K562 (cell line): ENCODE measurements around the gene ST6GALNAC3. TPM values are rescaled to one million over a fixed set of nuclear protein-coding genes. Genes with fewer than 3 reads are reported as not detected.

Experiments
- ATAC-seq: fragments of 200-7000 bp; cut with Tn5 transposase; 3 replicates; pipeline ENCODE4 v1.9.1; 2020; ENCODE audit warnings: moderate library complexity
- BruUV-seq: library from RNA; stranded (reverse); fragments of 400-500 nt; replicated peaks from 2 replicates; lab custom pipeline; 2021; lab: Mats Ljungman, UMichigan
- CTCF ChIA-PET: fragments of 300-600 bp; formaldehyde crosslinking; extraction: SDS; loops from one replicate; lab custom pipeline; 2021; ENCODE audit warnings: low intra/inter-chr PET ratio; lab: Yijun Ruan, JAX
- POLR2A ChIA-PET: fragments of 300-600, 350-650 bp; sonication (Branson Sonifier 250); formaldehyde crosslinking; extraction: SDS; loops from one replicate; lab custom pipeline; 2021; ENCODE audit warnings: antibody characterized with exemption, inconsistent platforms; lab: Yijun Ruan, JAX
- DNase-seq, 4 experiments: peaks; one replicate each; pipeline versions ENCODE4 v3.0.0 to v3.0.0-alpha.2; 2011 to 2018; ENCODE audit warnings: low spot score in 3 of 4, mixed read lengths in 3 of 4; ENCODE audit errors: extremely low read depth in 1 of 4
- FAIRE-seq: peaks from 2 replicates; lab custom pipeline; 2011; peaks lifted over from hg19 to GRCh38; lab: Jason Lieb, UNC
- H2AFZ ChIP-seq: 2 replicates; pipeline ENCODE4 v1.6.0; 2011; ENCODE audit warnings: low read depth, low read length, control low read depth, inconsistent platforms
- H3K27ac ChIP-seq: fragments of 200-600 bp; 3 replicates; pipeline ENCODE4 v1.8.0; 2011; ENCODE audit warnings: low read depth, mild to moderate bottlenecking, control low read depth, inconsistent platforms, low read length, moderate library complexity, mixed read lengths; ENCODE audit errors: extremely low read depth
- H3K27me3 ChIP-seq, 2 experiments: fragments of 300-600 bp in 1 of 2; 2 replicates in 1 of 2; 3 replicates in 1 of 2; pipeline versions ENCODE4 v1.6.0 to v1.8.0; 2011; ENCODE audit warnings: inconsistent platforms in 2 of 2, low read length in 2 of 2, mild to moderate bottlenecking in 1 of 2, mixed read lengths in 1 of 2, moderate library complexity in 1 of 2; ENCODE audit not compliant: control insufficient read depth in 2 of 2, insufficient read depth in 2 of 2
- H3K36me3 ChIP-seq: fragments of 300-600 bp; 3 replicates; pipeline ENCODE4 v1.8.0; 2011; ENCODE audit warnings: mild to moderate bottlenecking, low read length, inconsistent platforms; ENCODE audit not compliant: control insufficient read depth, insufficient read depth
- H3K4me1 ChIP-seq, 2 experiments: fragments of 200-600 bp in 1 of 2; replicated peaks in 1 of 2; 2 replicates in 1 of 2; 3 replicates in 1 of 2; pipeline versions ENCODE4 v1.5.1 to v1.8.0; 2011; ENCODE audit warnings: inconsistent platforms in 2 of 2, low read length in 2 of 2, mild to moderate bottlenecking in 1 of 2, mixed read lengths in 1 of 2, moderate library complexity in 1 of 2; ENCODE audit not compliant: control insufficient read depth in 2 of 2, insufficient read depth in 2 of 2
- H3K4me2 ChIP-seq: 2 replicates; pipeline ENCODE4 v1.6.1; 2011; ENCODE audit warnings: low read length, control low read depth, inconsistent platforms, mixed read lengths; ENCODE audit not compliant: insufficient read depth
- H3K4me3 ChIP-seq: fragments of 200-600 bp; sonication (generic), shearing (Covaris generic); 2 replicates; pipeline ENCODE4 v1.5.1; 2016; ENCODE audit warnings: control low read depth, inconsistent platforms
- H3K79me2 ChIP-seq: fragments of 200-600 bp; 3 replicates; pipeline ENCODE4 v1.8.0; 2011; ENCODE audit warnings: low read length, inconsistent platforms; ENCODE audit not compliant: control insufficient read depth, insufficient read depth
- H3K9ac ChIP-seq, 2 experiments: 2 replicates each; pipeline versions ENCODE4 v1.6.0 to v1.6.1; 2011; ENCODE audit warnings: low read depth in 2 of 2, low read length in 2 of 2, control low read depth in 1 of 2, inconsistent platforms in 1 of 2, mild to moderate bottlenecking in 1 of 2, mixed read lengths in 1 of 2; ENCODE audit not compliant: insufficient read depth in 1 of 2
- H3K9me1 ChIP-seq: one replicate; pipeline ENCODE4 v1.6.0; 2011; ENCODE audit warnings: inconsistent platforms, mild to moderate bottlenecking, low read length, moderate library complexity; ENCODE audit not compliant: control insufficient read depth, insufficient read depth
- H3K9me3 ChIP-seq: replicated peaks from 2 replicates; pipeline ENCODE4 v1.5.1; 2011; ENCODE audit warnings: low read depth, low read length, inconsistent platforms; ENCODE audit not compliant: control insufficient read depth, insufficient read depth
- H4K20me1 ChIP-seq: replicated peaks from 2 replicates; pipeline ENCODE4 v1.6.1; 2011; ENCODE audit warnings: low read length, inconsistent platforms, mixed read lengths; ENCODE audit not compliant: control insufficient read depth, insufficient read depth
- COPS2 ChIP-seq: fragments of 450-650 bp; conservative IDR thresholded peaks from 2 replicates; pipeline ENCODE4 v1.6.1; 2016; ENCODE audit warnings: mild to moderate bottlenecking, moderate library complexity
- EZH2 ChIP-seq: IDR thresholded peaks from 2 replicates; pipeline ENCODE4 v1.6.1; 2012; ENCODE audit warnings: low read depth, mild to moderate bottlenecking, inconsistent platforms, low read length, borderline replicate concordance
- HOXB6 ChIP-seq: fragments of 250-450 bp; sonication (Bioruptor Pico); IDR thresholded peaks from 2 replicates; pipeline ENCODE4 v1.5.1; 2022; ENCODE audit warnings: mild to moderate bottlenecking, borderline replicate concordance
- HSF4 ChIP-seq: fragments of 250-450 bp; sonication (Bioruptor Pico); IDR thresholded peaks from 2 replicates; pipeline ENCODE4 v2.1.2; 2022; ENCODE audit warnings: mild to moderate bottlenecking, moderate library complexity, borderline replicate concordance
- PHTF2 ChIP-seq: fragments of 250-450 bp; sonication (Bioruptor Pico); IDR thresholded peaks from 2 replicates; pipeline ENCODE4 v1.5.0; 2021; ENCODE audit warnings: mild to moderate bottlenecking
- ZFP91 ChIP-seq: sonication (generic); formaldehyde crosslinking; IDR thresholded peaks from 2 replicates; pipeline ENCODE4 v1.8.0; 2022; ENCODE audit warnings: mild to moderate bottlenecking, missing genetic modification reagents
- ZNF561 ChIP-seq: fragments of 450-650 bp; formaldehyde crosslinking; conservative IDR thresholded peaks from 2 replicates; pipeline ENCODE4 v1.4.0; 2020; ENCODE audit warnings: mild to moderate bottlenecking, moderate library complexity
- WGBS: fragments of 100-300 bp; shearing (Covaris generic); methylation state at CpG from one replicate; pipeline ENCODE4 v1.1.6; 2016; ENCODE audit warnings: low coverage, mixed read lengths; ENCODE audit not compliant: insufficient coverage; ENCODE audit errors: missing lambda C conversion rate; 5-methylcytosine and 5-hydroxymethylcytosine counted together
- in situ Hi-C: fragments of 300-500 bp; cut with MboI; formaldehyde crosslinking; loops from 4 replicates; pipeline ENCODE4 v1.15.0; 2018; ENCODE audit warnings: inconsistent platforms, mixed read lengths
- intact Hi-C: fragments of 100-400 bp; cut with micrococcal nuclease; formaldehyde crosslinking; loops from 2 replicates; pipeline ENCODE4 v1.14.2; 2022
- polyA plus RNA-seq, 8 experiments: library from polyadenylated mRNA; depleted of rRNA in 4 of 8; stranded (reverse) in 5 of 8; unstranded in 3 of 8; fragments of >200 nt; fragmentation: Nextera tagmentation in 2 of 8; fragmentation: Illumina TruSeq in 1 of 8; extraction: Ambion mirVana in 2 of 8; extraction: Trizol in 1 of 8; gene quantifications; 2 replicates each; pipeline versions ENCODE4 v1.2.1 to v1.2.3, GENCODE V29; 2011 to 2014; ENCODE audit warnings: inconsistent platforms in 1 of 8, missing spikeins in 1 of 8
- total RNA-seq, 7 experiments: library from RNA; depleted of rRNA in 6 of 7; stranded (reverse); fragments of >200 nt in 6 of 7; fragmentation: Illumina TruSeq in 2 of 7; extraction: Trizol in 2 of 7; gene quantifications; 2 replicates each; pipeline versions ENCODE4 v1.2.1 to v1.2.3, GENCODE V29; 2011 to 2021; ENCODE audit warnings: low replicate concordance in 1 of 7
- TF ChIP-seq, protein P1 (sequence below), 2 experiments: IDR thresholded peaks; 2 replicates each; pipeline ENCODE4 v1.6.1; 2012; ENCODE audit warnings: improper control_type of control experiment in 2 of 2, low read depth in 2 of 2, low read length in 2 of 2, borderline replicate concordance in 1 of 2
- TF ChIP-seq, protein P2 (sequence below): sonication (generic); formaldehyde crosslinking; IDR thresholded peaks from 2 replicates; pipeline ENCODE4 v1.8.0; 2022; ENCODE audit warnings: missing genetic modification reagents, mild to moderate bottlenecking, moderate library complexity, borderline replicate concordance
- TF ChIP-seq, protein P3 (sequence below): fragments of 450-650 bp; IDR thresholded peaks from 2 replicates; pipeline ENCODE4 v1.6.1; 2014; ENCODE audit warnings: low read depth, mild to moderate bottlenecking, moderate library complexity, borderline replicate concordance
- TF ChIP-seq, protein P4 (sequence below): fragments of 250-450 bp; sonication (Bioruptor Pico); IDR thresholded peaks from 2 replicates; pipeline ENCODE4 v1.8.0; 2021; ENCODE audit warnings: moderate library complexity, mild to moderate bottlenecking, inconsistent platforms

ST6GALNAC3 gene
- total and polyA plus RNA-seq, 9 of the 15 experiments (the other 6 are each of a cell fraction or from before 2014, with no cell fraction given): 0.04 to 0.29 (median 0.18) TPM; not detected in 6

GRCh38 chr1:76408303-76408702 is 333.8 kb downstream of the ST6GALNAC3 start (continued):
- TF ChIP-seq, protein P1, sequence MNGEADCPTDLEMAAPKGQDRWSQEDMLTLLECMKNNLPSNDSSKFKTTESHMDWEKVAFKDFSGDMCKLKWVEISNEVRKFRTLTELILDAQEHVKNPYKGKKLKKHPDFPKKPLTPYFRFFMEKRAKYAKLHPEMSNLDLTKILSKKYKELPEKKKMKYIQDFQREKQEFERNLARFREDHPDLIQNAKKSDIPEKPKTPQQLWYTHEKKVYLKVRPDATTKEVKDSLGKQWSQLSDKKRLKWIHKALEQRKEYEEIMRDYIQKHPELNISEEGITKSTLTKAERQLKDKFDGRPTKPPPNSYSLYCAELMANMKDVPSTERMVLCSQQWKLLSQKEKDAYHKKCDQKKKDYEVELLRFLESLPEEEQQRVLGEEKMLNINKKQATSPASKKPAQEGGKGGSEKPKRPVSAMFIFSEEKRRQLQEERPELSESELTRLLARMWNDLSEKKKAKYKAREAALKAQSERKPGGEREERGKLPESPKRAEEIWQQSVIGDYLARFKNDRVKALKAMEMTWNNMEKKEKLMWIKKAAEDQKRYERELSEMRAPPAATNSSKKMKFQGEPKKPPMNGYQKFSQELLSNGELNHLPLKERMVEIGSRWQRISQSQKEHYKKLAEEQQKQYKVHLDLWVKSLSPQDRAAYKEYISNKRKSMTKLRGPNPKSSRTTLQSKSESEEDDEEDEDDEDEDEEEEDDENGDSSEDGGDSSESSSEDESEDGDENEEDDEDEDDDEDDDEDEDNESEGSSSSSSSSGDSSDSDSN (IDR thresholded peaks at IDR 0.05; ENCODE audit: borderline replicate concordance in 1 of 2, low read depth in 2 of 2, low read length in 2 of 2): no peak
- TF ChIP-seq EZH2: no peak

DNA sequence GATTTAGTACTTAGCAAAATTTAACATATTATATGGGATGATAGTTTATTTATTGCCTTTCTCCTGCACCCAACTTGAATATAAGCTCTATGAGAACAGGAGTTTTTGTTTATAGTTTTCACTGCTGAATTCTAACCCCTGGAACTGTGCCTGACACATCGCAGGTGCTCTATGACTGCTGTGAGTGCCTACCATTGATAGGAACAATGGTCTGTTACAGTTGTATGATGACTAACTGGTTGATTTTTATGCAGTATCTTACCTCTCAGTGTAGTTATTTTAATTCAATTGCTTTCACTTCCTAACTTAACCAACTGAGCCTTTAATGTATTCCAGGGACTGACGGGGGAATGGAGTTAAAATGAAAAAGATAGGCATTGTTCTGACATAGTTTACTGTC is 336.0 kb downstream of the ST6GALNAC3 start:
- no peak for DNase-seq
- no TSS peak for BruUV-seq
- 0% methylated on average over 2 of the region's 2 CpGs for WGBS
- intact Hi-C loops (no loop called here), in situ Hi-C loops (no loop called here)
- Histone ChIP-seq H3K9me1 (no peaks in the 10 kb centered on the region), H2AFZ (no peak overlapping the region), H3K4me3 (no peak overlapping the region), H3K9ac (no peak overlapping the region), H3K27ac (no peak overlapping the region), H3K79me2 (no peaks in the 10 kb centered on the region), H3K27me3 (no peaks in the 10 kb centered on the region), H3K4me2 (no peak overlapping the region), H3K4me1 (no peaks in the 10 kb centered on the region), H3K9me3 (no peaks in the 10 kb centered on the region), H3K36me3 (no peaks in the 10 kb centered on the region), H4K20me1 (no peaks in the 10 kb centered on the region)
- ATAC-seq: no peak
- CTCF ChIA-PET: no interaction called here
- POLR2A ChIA-PET: no interaction called here
- FAIRE-seq: no peak
- no peak for TF ChIP-seq HSF4 (CRISPR knock-in tag)
- no peak for TF ChIP-seq ZFP91 (CRISPR knock-in tag)
- no peak for TF ChIP-seq HOXB6 (CRISPR knock-in tag)
- TF ChIP-seq, protein P2, sequence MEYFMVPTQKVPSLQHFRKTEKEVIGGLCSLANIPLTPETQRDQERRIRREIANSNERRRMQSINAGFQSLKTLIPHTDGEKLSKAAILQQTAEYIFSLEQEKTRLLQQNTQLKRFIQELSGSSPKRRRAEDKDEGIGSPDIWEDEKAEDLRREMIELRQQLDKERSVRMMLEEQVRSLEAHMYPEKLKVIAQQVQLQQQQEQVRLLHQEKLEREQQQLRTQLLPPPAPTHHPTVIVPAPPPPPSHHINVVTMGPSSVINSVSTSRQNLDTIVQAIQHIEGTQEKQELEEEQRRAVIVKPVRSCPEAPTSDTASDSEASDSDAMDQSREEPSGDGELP (CRISPR knock-in tag): no peak
- TF ChIP-seq, protein P3, sequence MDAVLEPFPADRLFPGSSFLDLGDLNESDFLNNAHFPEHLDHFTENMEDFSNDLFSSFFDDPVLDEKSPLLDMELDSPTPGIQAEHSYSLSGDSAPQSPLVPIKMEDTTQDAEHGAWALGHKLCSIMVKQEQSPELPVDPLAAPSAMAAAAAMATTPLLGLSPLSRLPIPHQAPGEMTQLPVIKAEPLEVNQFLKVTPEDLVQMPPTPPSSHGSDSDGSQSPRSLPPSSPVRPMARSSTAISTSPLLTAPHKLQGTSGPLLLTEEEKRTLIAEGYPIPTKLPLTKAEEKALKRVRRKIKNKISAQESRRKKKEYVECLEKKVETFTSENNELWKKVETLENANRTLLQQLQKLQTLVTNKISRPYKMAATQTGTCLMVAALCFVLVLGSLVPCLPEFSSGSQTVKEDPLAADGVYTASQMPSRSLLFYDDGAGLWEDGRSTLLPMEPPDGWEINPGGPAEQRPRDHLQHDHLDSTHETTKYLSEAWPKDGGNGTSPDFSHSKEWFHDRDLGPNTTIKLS: no peak
- TF ChIP-seq ZNF561: no peak
- TF ChIP-seq, protein P4, sequence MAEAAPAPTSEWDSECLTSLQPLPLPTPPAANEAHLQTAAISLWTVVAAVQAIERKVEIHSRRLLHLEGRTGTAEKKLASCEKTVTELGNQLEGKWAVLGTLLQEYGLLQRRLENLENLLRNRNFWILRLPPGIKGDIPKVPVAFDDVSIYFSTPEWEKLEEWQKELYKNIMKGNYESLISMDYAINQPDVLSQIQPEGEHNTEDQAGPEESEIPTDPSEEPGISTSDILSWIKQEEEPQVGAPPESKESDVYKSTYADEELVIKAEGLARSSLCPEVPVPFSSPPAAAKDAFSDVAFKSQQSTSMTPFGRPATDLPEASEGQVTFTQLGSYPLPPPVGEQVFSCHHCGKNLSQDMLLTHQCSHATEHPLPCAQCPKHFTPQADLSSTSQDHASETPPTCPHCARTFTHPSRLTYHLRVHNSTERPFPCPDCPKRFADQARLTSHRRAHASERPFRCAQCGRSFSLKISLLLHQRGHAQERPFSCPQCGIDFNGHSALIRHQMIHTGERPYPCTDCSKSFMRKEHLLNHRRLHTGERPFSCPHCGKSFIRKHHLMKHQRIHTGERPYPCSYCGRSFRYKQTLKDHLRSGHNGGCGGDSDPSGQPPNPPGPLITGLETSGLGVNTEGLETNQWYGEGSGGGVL (CRISPR knock-in tag): no peak
- no peak for TF ChIP-seq PHTF2
- TF ChIP-seq COPS2: no peak
